ENCODE data around the gene CRNKL1. TPM values are rescaled to one million over a fixed set of nuclear protein-coding genes. Genes with fewer than 3 reads are reported as not detected.
"Not testable (repeated sequence)": the region's sequence is repeated elsewhere in the genome, so short reads cannot be mapped to it uniquely, and the experiment has no call there.

Gene CRNKL1
- total RNA-seq, 2 experiments from 2014 or later = 21.5 to 21.8 TPM

- H3K36me3 Mint-ChIP-seq = peaks cover 7% of the 10 kb centered on the region
- intact Hi-C loops (cut with micrococcal nuclease) = loop anchor here (1.0 kb wide), 1 partner anchor 34 kb away; the partner anchor contains the start of genes CFAP61 and CRNKL1
- H3K27ac Mint-ChIP-seq = peak overlapping the region; percentile 67
- DNase-seq = peak; percentile 40
- ChIA-PET POLR2A (interaction anchor here (1.3 to 1.8 kb wide), 2 partner anchors 18 to 34 kb away, joined by 4 to 22 read pairs; partner anchors contain the start of genes CFAP61 and CRNKL1), CTCF (interaction anchor here (1.0 to 3.1 kb wide), 5 partner anchors 9 to 231 kb away, joined by 3 to 19 read pairs (median 5); partner anchors contain the start of genes CFAP61 and CRNKL1)
- peaks cover 59% of the 10 kb centered on the region for H3K4me1 Mint-ChIP-seq (ENCODE audit: low read depth)
- peak overlapping the region; percentile 91 for H3K4me3 Mint-ChIP-seq
- no peaks in the 10 kb centered on the region for H3K9me3 Mint-ChIP-seq
- H3K27me3 Mint-ChIP-seq = no peaks in the 10 kb centered on the region
Measured at GRCh38 chr20:20017844-20018185, 34.5 kb downstream of the CRNKL1 start.

DNA sequence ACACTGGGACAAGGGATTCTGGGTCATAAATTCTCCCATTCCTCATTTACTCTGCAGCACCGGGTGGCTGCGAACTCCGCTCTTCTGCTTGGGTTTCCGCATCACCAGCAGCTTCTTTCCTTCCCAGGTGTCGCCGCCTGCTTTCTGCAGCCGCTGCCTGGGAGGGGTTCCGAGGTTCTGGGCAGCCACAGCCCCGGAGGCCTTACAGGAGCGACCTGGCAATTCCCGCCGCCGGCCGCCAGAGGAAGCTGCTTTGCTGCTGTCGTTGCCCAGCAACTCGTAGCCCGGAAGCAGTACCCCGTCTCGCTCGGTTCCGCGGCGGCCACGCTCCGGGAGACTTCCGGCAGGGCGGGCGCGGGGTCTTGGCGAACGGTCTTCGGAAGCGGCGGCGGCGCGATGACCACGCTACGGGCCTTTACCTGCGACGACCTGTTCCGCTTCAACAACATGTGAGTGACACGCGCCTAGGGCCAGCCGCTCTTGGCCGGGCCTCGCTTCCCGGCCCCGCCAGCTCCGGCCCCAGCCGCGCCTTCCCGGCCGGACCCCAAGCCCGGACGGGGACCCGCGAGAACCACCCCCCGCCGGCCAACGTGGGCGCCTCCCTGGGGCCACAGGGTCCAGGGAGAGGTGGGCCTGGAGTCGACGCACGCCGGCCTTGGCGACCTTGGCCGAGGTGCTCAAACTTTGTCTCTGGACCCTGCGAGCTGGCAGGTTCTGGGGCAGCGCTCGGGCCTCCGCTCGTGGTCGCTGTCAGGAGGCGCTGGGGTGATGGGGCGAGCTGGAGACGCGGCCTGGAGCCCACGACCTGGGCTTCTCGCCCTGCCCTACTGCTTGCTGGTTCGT, 35.0 kb downstream of the CRNKL1 start, which contains the start of gene NAA20:
Gene NAA20 (plus strand): TSS at position 362 of the 843 bp plus-strand sequence. CDS start 35 bp downstream, at position 397.
- intact Hi-C loops (cut with micrococcal nuclease) = loop anchor here (1.0 kb wide), 1 partner anchor 35 kb away; the partner anchor contains the start of genes CFAP61 and CRNKL1
- ChIA-PET CTCF (interaction anchor here (0.6 to 3.1 kb wide), 9 partner anchors 10 to 1748 kb away, joined by 3 to 19 read pairs (median 5); partner anchors contain the start of genes CFAP61 and CRNKL1), POLR2A (interaction anchor here (1.3 to 1.8 kb wide), 2 partner anchors 19 to 35 kb away, joined by 4 to 22 read pairs; partner anchors contain the start of genes CFAP61 and CRNKL1)
- Mint-ChIP-seq H3K27me3 (no peaks in the 10 kb centered on the region), H3K4me1 (ENCODE audit: low read depth) (peaks cover 54% of the 10 kb centered on the region), H3K4me3 (peak within 1 kb of the TSS; percentile 91), H3K9me3 (no peaks in the 10 kb centered on the region), H3K27ac (peak within 1 kb of the TSS; percentile 89), H3K36me3 (peaks cover 4% of the 10 kb centered on the region)
- peak; percentile 96 for DNase-seq

DNA sequence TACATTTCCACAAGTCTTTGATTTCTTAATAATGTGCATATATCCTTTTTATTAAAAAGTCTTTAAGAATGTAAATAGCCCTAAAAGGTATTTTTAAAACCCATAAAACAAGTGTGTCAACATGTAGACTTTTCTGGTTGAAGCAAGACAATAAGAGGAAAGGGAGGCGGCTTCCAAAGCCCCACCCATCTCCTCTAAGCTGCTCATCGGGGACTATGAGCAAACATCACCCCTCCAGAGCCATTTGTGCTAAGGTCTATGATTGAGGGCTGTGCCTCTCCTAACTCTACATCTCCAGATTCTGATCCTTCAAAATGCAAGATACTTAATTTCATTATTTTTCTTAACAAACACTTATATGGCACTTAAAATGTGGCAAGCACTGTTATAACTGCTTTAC, 37.6 kb downstream of the CRNKL1 start:
- peaks cover 30% of the 10 kb centered on the region for H3K4me1 Mint-ChIP-seq (ENCODE audit: low read depth)
- no peaks in the 10 kb centered on the region for H3K9me3 Mint-ChIP-seq
- no peak overlapping the region for H3K27ac Mint-ChIP-seq
- DNase-seq = peak; percentile 45
- H3K4me3 Mint-ChIP-seq = no peak overlapping the region
- POLR2A ChIA-PET = no interaction called here
- intact Hi-C loops (cut with micrococcal nuclease) = loop anchor here (5.0 kb wide), 1 partner anchor 1288 kb away; the partner anchor contains the start of gene XRN2
- CTCF ChIA-PET = interaction anchor here (0.6 to 1.6 kb wide), 3 partner anchors 10 to 229 kb away, joined by 3 to 6 read pairs (median 4); no protein-coding TSS in a partner anchor
- peaks cover 4% of the 10 kb centered on the region for H3K27me3 Mint-ChIP-seq
- peaks cover 4% of the 10 kb centered on the region for H3K36me3 Mint-ChIP-seq

GRCh38 chr20:20012541-20012940, 39.7 kb downstream of the CRNKL1 start:
- CTCF ChIA-PET = no interaction called here
- H3K27ac Mint-ChIP-seq = no peak overlapping the region
- no peak overlapping the region for H3K4me3 Mint-ChIP-seq

DNA sequence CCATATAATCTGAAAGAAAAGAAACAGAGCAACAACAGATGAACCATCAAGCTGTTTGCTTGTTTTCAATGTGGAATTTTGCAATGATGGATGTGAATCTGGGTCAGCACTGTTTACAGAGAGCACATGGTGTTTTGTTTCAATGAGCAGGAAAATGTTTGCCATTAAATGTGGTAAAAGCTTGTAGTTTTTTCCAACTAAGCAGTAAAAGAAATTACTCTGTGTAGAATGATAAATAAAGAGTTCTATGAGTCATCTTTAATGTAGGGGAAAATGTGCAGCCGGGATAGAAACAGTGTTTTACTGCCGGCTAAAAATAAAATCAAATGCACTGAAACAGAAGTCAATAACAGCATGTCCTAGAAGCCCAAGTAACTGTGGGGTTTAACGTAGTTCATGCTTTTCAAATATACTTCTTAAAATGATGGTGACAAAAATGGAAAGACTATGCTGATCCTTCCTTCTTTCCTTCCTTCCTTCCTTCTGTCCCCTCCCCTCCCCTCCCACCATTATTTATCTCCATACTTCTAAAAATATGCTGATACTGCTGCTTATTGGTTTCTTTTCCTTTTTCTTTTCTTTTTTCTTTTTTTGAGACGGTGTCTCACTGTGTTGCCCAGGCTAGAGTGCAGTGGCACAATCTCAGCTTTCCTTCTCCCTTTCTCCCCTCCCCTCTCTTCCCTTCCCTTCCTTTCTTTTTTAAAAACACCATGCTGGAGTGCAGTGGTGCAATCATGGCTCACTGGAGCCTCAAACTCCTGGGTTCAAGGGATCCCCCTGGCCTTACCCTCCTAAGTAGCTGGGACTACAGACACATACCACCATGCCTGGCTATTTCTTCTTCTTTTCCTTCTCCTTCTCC, 41.4 kb downstream of the CRNKL1 start:
- Mint-ChIP-seq H3K9me3 (no peaks in the 10 kb centered on the region), H3K27ac (no peak overlapping the region), H3K4me3 (no peak overlapping the region), H3K27me3 (peaks cover 8% of the 10 kb centered on the region), H3K4me1 (ENCODE audit: low read depth) (peaks cover 9% of the 10 kb centered on the region), H3K36me3 (no peaks in the 10 kb centered on the region)
- POLR2A ChIA-PET = no interaction called here
- CTCF ChIA-PET = no interaction called here
- intact Hi-C loops (cut with micrococcal nuclease) = loop anchor here (5.0 kb wide), 1 partner anchor 1291 kb away; the partner anchor contains the start of gene XRN2
- no peak for DNase-seq

More at GRCh38 chr20:20012541-20012940, 39.7 kb downstream of the CRNKL1 start:
- POLR2A ChIA-PET = no interaction called here
- H3K27me3 Mint-ChIP-seq = peaks cover 6% of the 10 kb centered on the region
- no peaks in the 10 kb centered on the region for H3K36me3 Mint-ChIP-seq
- intact Hi-C loops (cut with micrococcal nuclease) = loop anchor here (5.0 kb wide), 1 partner anchor 1290 kb away; the partner anchor contains the start of gene XRN2
- DNase-seq = no peak
- peaks cover 15% of the 10 kb centered on the region for H3K4me1 Mint-ChIP-seq (ENCODE audit: low read depth)
- no peaks in the 10 kb centered on the region for H3K9me3 Mint-ChIP-seq

DNA sequence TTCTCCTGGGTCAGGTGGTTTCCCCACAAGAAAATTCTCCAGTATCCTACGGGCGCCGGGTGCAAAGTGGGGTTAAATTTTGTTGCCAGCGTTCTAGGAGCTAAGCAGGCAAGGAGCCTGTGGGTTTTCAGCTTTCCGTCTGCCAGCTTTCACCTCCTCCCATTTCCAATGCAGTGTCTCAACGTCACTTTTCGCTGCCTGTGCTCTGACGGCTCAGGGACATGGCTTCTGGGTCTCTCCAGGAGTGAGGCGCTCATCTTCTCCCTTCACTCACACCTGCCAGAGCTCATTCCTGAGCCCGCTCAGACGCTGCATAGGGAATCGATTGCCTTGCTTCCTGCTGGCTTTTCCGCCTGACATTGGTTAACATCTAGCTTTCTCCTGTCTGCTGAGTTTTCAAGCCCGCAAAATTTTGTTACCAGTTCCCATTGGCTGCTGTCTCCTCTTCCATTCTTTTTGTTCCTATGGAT, 42.4 kb downstream of the CRNKL1 start:
- no peaks in the 10 kb centered on the region for H3K9me3 Mint-ChIP-seq
- no peaks in the 10 kb centered on the region for H3K36me3 Mint-ChIP-seq
- ChIA-PET POLR2A (no interaction called here), CTCF (no interaction called here)
- intact Hi-C loops (cut with micrococcal nuclease) = loop anchor here (5.0 kb wide), 1 partner anchor 1292 kb away; the partner anchor contains the start of gene XRN2
- peaks cover 12% of the 10 kb centered on the region for H3K27me3 Mint-ChIP-seq
- no peak overlapping the region for H3K4me3 Mint-ChIP-seq
- no peak for DNase-seq
- no peak overlapping the region for H3K27ac Mint-ChIP-seq
- H3K4me1 Mint-ChIP-seq (ENCODE audit: low read depth) = peaks cover 5% of the 10 kb centered on the region

DNA sequence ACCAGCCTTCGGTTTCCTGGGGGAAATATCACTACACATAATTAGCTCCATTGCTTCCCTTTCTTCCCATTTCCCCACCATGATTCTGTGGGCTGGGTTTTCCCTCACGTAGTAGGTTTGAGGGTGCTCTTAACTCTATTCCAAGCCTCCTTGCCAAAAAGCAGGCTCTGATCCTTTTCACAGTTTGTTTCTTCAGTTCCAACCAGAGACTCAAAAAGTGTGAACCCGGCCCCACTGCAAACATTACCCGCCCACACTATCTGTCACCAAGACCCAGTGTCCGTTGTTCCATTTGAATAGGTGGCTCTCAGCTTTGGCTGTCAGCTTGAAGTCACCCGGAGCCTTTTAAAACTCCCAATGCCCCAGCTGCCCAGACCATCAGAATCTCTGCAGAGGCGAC, 46.9 kb downstream of the CRNKL1 start:
- POLR2A ChIA-PET = no interaction called here
- Mint-ChIP-seq H3K9me3 (no peaks in the 10 kb centered on the region), H3K36me3 (no peaks in the 10 kb centered on the region), H3K4me1 (ENCODE audit: low read depth) (peaks cover 12% of the 10 kb centered on the region), H3K4me3 (no peak overlapping the region), H3K27ac (no peak overlapping the region), H3K27me3 (peaks cover 40% of the 10 kb centered on the region)
- intact Hi-C loops (cut with micrococcal nuclease) = no loop called here
- no peak for DNase-seq
- CTCF ChIA-PET = interaction anchor here (0.6 kb wide), 1 partner anchor 1663 kb away, joined by 3 read pairs; no protein-coding TSS in a partner anchor

DNA sequence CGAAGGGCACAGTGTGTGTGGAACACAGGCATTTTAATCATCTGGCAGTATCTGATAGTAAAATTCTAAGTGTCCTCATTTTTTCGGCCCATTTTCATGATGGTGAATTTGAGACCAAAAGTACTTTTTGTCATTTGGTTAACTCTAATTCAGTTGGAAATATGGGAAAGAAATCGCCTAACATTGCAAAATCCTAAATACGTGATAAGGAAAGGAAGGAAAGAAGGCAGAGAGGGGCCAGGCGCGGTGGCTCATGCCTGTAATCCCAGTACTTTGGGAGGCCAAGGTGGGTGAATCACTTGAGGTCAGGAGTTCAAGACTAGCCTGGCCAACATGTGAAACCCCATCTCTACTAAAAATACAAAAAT, 48.3 kb downstream of the CRNKL1 start:
- peaks cover 12% of the 10 kb centered on the region for H3K4me1 Mint-ChIP-seq (ENCODE audit: low read depth)
- CTCF ChIA-PET, DNase-seq, H3K27ac Mint-ChIP-seq, H3K36me3 Mint-ChIP-seq, POLR2A ChIA-PET, H3K9me3 Mint-ChIP-seq: not testable (repeated sequence)
- peak overlapping the region; percentile 33 for H3K4me3 Mint-ChIP-seq
- peaks cover 41% of the 10 kb centered on the region for H3K27me3 Mint-ChIP-seq
- intact Hi-C loops (cut with micrococcal nuclease) = loop anchor here (5.0 kb wide), 1 partner anchor 57 kb away; no protein-coding TSS in a partner anchor

DNA sequence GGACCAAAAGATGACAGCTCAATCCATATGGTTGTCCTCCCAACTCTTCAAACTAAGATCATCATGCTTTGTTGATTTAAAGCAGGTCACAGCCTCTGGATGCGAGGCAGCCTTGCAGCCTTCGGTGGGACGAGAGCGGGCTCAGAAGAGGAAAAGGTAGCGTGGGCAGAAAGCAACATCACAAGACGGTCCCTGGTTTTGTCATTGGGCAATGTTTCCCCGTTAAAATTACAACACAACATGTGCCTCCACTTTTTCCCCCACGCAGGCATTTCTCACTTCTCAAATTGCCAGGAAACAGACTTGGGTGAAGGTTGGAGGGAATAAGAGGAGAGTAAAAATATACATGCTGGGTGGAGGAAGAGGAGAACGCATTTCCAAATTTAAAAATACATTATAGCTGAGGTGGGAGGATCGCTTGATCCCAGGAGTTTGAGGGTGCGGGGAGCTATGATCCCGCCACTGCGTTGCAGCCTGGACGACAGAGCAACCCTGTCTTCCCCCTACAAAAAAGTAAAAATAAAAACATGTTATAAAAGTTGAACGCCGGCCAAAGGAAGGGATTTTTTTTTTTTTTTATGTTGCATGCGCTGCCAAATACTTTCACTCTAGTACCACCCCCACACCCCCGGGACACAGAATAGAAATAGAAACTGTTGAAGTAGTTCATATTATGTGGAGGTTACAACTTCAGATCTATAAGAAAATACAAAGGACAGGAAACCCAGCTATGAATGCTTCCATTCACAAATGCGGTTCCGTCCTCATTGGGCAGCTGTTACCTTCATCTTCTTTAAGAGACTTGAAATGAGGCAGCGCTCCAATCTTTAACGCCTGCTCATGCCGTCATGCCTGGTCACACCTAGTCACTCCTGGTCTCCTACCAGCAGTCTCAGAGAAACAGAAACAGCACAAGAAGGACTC, 49.0 kb downstream of the CRNKL1 start:
- intact Hi-C loops (cut with micrococcal nuclease) = loop anchor here (5.0 kb wide), 1 partner anchor 56 kb away; no protein-coding TSS in a partner anchor
- H3K4me3 Mint-ChIP-seq = peak overlapping the region; percentile 33
- H3K36me3 Mint-ChIP-seq = no peaks in the 10 kb centered on the region
- POLR2A ChIA-PET = no interaction called here
- H3K9me3 Mint-ChIP-seq = no peaks in the 10 kb centered on the region
- CTCF ChIA-PET = no interaction called here
- DNase-seq = peak; percentile 60
- H3K4me1 Mint-ChIP-seq (ENCODE audit: low read depth) = peaks cover 12% of the 10 kb centered on the region
- peaks cover 41% of the 10 kb centered on the region for H3K27me3 Mint-ChIP-seq
- H3K27ac Mint-ChIP-seq = no peak overlapping the region

GRCh38 chr20:20002101-20002998, 49.9 kb downstream of the CRNKL1 start:
- POLR2A ChIA-PET = no interaction called here
- Mint-ChIP-seq H3K4me3 (no peak overlapping the region), H3K27me3 (peaks cover 40% of the 10 kb centered on the region), H3K9me3 (no peaks in the 10 kb centered on the region), H3K4me1 (ENCODE audit: low read depth) (peaks cover 12% of the 10 kb centered on the region), H3K27ac (no peak overlapping the region), H3K36me3 (no peaks in the 10 kb centered on the region)
- CTCF ChIA-PET = no interaction called here
- DNase-seq = no peak
- intact Hi-C loops (cut with micrococcal nuclease) = loop anchor here (5.0 kb wide), 1 partner anchor 55 kb away; no protein-coding TSS in a partner anchor

Measured in activated CD4-positive, alpha-beta memory T cell treated with anti-CD3 and anti-CD28 coated beads for 36 hours (primary cell).